DMS 273 treated with DMSO at 0.1 percent for 48 hours (cell line): ENCODE data around the gene ZSWIM9.

Experiments used
- DNase-seq: peaks from one replicate; lab custom pipeline; 2025; lab: John Stamatoyannopoulos, UW

ZSWIM9 gene

DNA sequence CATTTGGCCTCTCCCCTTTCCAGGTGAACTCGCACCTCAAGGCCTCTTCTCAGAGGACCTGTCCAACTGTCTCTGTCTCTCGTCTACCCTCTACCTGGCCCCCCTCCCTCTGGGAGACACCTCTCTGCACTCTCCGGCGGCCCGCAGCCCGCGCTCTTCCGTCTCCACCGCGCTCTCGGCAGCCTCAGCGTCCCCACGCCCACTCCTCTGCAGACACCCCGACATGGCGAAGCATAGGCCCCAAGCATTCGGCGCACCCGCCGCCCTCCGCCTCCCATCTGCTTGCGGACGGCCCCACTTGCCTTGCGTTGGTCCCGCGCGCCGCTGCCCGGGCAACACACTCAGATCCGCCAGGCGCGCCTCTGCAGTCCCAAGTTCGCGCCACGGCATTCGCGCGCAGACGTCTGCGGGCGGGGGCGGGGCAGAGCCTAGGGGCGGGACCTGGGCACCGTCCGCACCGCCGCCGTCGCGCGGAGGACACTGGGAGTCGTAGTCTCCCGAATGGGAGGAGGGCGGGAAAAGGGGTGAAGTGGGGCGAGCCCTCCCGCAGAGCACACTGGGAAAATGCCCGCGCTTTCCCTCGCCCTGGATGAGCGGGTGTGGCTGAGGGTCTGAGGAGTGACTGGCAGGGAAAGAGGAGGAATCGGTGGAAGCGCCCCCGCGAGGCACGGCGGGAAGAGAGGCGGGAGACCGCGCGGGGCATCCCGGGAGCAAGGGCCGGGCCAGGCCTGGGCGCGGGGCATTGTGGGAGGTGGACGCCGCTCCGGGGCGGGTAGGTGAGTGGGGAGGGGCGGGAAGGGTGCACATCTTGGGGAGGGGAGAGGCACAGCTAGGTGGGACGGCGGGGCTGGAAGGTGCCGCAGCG is at the start of gene ZSWIM9, which contains the start of gene LIG1:
ZSWIM9 (plus strand) TSS at position 742 of the 865 bp plus-strand sequence. CDS start 1,123 bp downstream, outside the sequence.
LIG1 (minus strand) TSS at position 406 of the 865 bp plus-strand sequence. CDS start 4,778 bp downstream, outside the sequence.
- DNase-seq, result peak; percentile 88

- DNase-seq, result no peak
Measured at GRCh38 chr19:48121066-48121465, 49.4 kb upstream of the ZSWIM9 start.

GRCh38 chr19:48121909-48122371 is 48.5 kb upstream of the ZSWIM9 start:
- no peak for DNase-seq

GRCh38 chr19:48122421-48122820 is 48.1 kb upstream of the ZSWIM9 start:
- no peak for DNase-seq

DNA sequence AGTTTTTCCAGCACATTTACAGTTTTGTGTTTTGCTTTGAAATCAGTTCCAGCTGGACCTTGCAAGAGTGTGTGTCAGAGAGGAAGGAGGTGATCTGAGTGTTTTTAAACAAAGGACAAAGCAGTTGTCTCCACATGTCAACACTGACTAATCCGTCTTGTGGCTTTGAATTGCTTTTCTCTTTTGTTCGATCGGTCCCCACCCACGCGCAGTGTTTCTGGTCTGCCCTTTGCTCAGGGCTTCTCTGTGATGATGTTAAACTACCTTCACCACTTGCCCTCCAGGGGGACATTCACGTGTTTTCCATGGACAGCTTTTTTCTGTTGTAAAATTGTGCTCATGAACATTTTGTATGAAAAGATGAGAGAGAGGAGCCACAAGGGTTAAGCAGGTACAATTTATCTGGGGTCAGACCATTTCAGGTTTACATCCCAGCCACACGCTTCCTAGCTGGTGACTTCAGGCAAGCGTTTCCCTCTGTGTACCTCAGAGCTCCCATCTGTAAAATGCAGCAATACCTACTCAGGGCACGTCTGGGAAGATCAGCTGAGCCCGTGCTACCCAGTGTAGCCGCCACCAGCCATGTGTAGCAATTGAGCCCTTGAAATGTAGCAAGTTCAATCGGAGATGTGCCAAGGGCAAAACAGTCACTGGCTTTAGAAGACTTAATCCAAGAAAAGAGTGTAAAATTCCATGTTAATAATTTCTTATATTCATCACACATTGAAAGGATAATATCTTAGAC is 46.4 kb upstream of the ZSWIM9 start:
- DNase-seq, result no peak

DNA sequence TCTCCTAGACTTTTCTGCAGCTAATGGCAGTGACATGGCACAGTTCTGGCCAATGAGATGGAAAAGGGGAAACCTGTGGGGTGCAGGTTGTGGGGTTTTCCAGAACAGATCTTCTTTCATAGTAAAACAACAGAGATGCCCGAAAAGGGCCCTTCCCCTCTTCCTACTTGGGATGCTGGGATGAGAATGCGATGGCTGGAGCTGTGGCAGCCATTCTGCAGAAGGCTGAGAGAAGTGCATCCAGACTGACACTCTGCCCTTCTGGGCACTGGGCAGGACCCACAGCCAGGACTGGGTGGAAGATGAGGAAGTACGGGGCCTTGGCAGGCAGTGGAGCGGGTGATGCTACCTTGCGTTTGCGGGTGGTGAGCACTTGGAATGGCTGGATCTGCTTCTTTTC is 42.9 kb upstream of the ZSWIM9 start:
- DNase-seq, result no peak

- no peak for DNase-seq
Measured at GRCh38 chr19:48133094-48133493, 37.4 kb upstream of the ZSWIM9 start.

- no peak for DNase-seq
Measured at GRCh38 chr19:48135411-48135810, 35.1 kb upstream of the ZSWIM9 start.

- no peak for DNase-seq
Measured at GRCh38 chr19:48136547-48136946, 33.9 kb upstream of the ZSWIM9 start.

- no peak for DNase-seq
Measured at GRCh38 chr19:48137411-48137810, 33.1 kb upstream of the ZSWIM9 start.

DNA sequence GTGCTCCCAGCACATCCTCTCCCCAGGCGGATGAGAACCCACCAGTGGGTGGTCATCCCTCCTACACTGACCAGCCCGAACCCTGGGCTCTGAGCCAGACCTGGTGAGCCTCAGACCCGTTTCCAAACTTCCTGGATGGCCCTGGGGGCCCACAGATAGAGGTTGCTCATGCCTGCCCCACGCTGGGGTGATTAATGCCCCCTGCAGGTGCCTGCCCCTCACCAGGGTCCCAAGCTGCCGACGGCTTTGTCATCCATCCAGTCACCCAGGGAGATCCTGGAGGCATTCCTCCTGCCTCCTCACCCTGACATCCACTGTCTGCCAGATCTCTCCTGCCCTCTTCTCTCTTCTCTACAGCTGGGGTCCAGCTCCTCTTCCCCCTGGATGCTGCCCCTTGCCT is 31.4 kb upstream of the ZSWIM9 start:
- DNase-seq, result no peak

- DNase-seq, result no peak
Measured at GRCh38 chr19:48147597-48148175, 22.8 kb upstream of the ZSWIM9 start.

GRCh38 chr19:48148576-48148975 is 21.9 kb upstream of the ZSWIM9 start:
- no peak for DNase-seq

GRCh38 chr19:48149430-48149829 is 21.1 kb upstream of the ZSWIM9 start:
- no peak for DNase-seq

GRCh38 chr19:48152551-48152950 is 17.9 kb upstream of the ZSWIM9 start:
- DNase-seq, result no peak

GRCh38 chr19:48154003-48154402 is 16.5 kb upstream of the ZSWIM9 start:
- no peak for DNase-seq

- no peak for DNase-seq
Measured at GRCh38 chr19:48158210-48158790, 12.2 kb upstream of the ZSWIM9 start.

- no peak for DNase-seq
Measured at GRCh38 chr19:48168689-48169088, 1.8 kb upstream of the ZSWIM9 start.

- DNase-seq, result no peak
Measured at GRCh38 chr19:48169578-48169938, 922 bp upstream of the ZSWIM9 start.

DNA sequence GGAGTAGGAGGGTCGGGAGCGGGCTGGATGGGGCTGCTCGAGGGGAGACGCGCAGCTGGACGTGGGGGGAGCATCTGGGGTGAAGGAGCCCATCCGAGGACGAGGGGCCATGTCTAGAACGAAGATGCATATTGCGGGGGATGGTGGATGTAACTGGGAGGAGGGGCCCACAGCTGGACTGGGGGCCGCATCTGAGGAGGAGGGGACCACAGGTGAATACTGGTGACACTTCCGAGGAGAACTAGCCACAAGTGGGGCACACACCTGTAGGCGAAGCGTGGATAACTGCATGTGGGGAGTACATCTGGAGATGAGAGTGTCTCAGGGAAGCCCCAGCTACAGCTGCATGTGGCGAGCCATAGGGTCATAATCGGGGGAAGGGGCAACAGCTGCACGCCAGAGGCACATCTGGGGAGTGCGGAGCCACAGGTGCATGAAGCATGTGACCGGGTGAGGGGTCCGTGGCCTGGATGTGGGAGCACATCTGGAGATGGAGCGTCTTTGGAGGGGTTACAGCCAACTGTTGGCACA is 402 bp downstream of the ZSWIM9 start:
- DNase-seq, result no peak

GRCh38 chr19:48171710-48172109 is 1.2 kb downstream of the ZSWIM9 start:
- no peak for DNase-seq

DNA sequence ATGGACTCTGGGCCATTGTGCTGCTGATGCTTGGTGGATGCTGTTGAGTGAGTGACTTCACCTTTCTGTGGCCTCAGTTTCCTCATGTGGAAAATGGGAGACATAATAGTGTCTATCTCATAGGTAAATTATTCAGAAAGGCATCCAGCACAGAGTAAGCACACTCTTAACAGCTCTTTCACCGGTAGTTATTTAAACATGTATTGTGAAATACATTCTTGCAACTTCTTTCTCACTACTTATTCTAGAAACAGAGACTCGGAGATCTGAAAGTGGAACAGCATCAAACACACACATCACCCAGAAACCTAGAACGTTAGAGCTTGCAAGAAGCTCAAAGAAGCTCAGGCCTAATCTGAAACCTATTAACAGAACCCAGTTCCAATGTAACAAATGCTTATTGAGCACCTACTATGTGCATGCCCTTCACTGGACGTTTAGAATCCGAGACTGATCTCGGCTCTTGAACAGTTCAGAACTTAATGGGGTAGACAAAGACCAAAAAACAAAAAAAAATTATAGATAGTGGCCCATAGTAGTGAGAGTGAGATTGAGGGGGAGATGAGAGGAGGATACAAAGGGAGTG is 4.1 kb downstream of the ZSWIM9 start:
- no peak for DNase-seq
